GM12873 (cell line): ENCODE measurements around the gene ARID3B.

Experiments
- CTCF ChIP-seq: IDR thresholded peaks from 2 replicates; pipeline ENCODE4 v1.5.1; 2012; ENCODE audit warnings: low read depth, mild to moderate bottlenecking, moderate library complexity, low read length, control low read depth; ENCODE audit not compliant: insufficient read depth; ENCODE audit errors: missing control alignments

ARID3B gene

GRCh38 chr15:74569731-74570070, 28.7 kb downstream of the ARID3B start:
- no peak for TF ChIP-seq CTCF

- TF ChIP-seq CTCF, result no peak
Observed at GRCh38 chr15:74571191-74571590, 30.2 kb downstream of the ARID3B start.

- no peak for TF ChIP-seq CTCF
Observed at GRCh38 chr15:74573987-74574386, 33.0 kb downstream of the ARID3B start.

GRCh38 chr15:74578496-74578994, 37.5 kb downstream of the ARID3B start:
- no peak for TF ChIP-seq CTCF

GRCh38 chr15:74579001-74579400, 38.0 kb downstream of the ARID3B start:
- no peak for TF ChIP-seq CTCF

- no peak for TF ChIP-seq CTCF
Observed at GRCh38 chr15:74580538-74581350, 39.7 kb downstream of the ARID3B start.

GRCh38 chr15:74584204-74584603, 43.2 kb downstream of the ARID3B start:
- TF ChIP-seq CTCF, result no peak
